Femur (tissue), 1 donor: ENCODE data around the gene EFCAB6.

Source experiments
- DNase-seq: peaks from one replicate; pipeline ENCODE4 v3.0.0-alpha.2; 2017

Gene EFCAB6

DNA sequence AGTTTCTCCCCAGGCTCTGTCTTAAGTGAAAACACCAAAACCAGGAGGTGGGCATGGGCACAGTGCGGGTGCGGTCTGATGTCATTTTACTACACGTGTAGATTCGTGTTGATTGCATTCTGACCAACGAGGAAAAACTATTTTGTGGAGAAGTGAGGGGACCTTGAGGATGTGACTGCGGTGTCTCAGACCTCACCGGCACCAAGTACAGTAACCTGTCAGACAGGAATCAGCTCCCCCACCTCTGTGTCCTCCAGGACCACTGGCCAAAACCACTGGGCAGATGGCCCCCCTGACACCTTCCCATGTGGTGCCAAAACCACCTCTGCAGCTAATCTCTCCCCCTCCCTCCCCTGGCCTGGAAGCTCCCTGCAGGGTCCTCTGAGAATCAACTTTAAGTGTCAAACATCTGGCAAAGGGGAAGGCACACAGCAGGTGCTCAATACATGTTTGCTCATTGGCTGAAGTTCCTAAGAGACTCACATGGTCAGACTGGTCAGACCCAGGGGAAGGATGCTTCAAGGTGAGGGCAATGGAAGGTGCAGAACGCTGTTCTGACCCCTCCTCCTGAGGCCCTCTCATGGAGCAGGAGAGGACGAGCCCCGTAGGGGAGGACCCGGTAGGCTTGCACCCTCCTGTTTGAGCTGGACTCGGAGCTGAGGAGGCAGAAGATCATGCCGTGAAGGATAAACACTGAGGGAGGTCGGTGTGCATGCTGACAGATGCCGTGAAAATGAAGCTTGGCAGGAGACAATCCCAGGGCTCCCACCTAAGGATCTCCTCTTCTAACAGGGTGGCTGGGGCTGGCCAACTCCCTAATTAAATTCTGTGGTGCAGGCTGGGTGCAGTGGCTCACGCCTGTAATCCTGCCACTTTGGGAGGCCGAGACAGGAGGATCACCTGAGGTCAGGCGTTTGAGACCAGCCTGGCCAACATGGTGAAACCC is 270.4 kb downstream of the EFCAB6 start:
- DNase-seq, result no peak

DNA sequence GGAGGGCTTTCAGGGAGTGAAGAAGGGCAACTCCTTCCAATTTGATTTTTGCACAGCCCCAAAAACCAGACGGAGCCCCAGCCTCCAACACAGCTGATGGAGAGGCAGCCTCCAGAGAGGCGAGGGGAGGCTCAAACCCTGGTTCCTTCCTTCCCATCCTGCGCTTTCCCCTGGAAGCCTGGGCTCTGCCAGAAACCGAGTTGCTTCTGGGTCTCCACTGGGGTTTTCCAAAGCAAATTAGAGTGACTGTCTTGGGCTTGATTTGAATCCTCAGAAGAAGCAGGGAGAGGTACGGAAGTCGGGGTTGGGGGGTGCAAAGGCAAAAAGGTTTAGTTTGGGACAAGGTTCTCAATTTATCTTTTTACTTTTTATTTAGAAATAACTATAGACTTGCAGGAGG is 271.1 kb downstream of the EFCAB6 start:
- DNase-seq, result no peak

DNA sequence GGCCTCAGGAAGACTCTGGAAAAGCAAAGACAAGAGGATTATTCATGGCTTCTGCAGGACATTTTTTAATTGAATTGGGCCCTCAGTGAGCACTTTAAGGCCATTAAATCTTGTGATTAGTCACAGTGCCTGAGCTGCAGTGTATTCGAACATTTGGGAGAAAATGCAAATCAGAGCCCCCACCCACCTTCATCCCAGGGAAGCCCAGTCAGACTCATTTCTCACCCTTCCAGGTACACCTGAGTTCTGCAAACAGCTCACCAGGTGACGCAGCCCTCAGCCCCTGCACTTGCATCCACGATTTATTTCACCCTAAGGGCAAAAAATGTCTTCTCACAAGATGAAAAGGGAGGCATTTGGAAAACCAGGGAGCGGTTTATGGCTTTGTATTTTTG is 271.6 kb downstream of the EFCAB6 start:
- no peak for DNase-seq

DNA sequence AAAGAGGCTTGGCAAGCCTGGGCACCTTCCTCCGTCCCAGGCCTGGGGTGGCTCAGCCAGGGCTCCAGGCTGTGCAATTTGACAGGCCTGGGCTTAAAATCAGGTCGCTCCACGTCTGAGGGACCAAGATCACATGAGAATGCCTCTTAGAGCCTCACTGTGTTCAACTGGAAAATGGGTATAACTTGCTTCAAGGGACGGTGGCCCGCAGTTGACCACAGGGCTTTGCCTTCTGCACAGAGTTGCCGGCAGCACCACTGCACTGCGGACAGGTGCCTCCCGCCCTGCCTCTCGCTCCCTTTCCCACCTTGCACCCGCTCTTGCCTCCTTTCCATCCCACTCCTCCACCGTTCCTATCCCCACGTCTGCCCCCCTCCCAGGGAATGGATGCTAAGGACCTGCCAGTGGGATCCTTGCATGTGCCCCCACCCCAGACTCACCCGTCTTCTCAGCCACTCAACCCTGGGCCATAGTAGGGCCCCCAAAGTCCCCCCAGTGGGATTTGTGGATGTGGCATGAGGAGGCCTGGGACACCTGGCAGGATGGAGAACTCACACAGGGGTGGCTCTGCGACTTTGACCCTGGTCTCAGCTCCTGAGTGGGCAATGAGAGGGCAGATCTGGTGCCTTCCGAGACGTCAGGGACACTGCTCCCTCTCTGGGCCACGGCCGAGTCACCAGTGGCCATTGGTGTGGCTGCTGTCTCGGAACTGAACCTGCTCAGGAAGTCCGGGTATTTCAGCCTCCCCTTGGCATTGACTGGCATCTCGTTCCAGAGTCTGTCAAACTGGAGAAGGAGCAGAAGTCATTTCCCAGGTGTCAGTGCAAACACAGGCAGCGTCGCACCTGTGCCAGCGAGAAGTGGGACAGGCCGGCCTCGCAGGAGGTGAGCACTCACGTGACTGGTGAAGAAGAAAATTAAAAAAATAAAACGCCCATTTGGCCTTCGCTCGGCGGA is 272.3 kb downstream of the EFCAB6 start:
- DNase-seq, result no peak

- no peak for DNase-seq
Observed at GRCh38 chr22:43537019-43537585, 275.0 kb downstream of the EFCAB6 start.

GRCh38 chr22:43535741-43536140 is 276.4 kb downstream of the EFCAB6 start:
- DNase-seq, result no peak

DNA sequence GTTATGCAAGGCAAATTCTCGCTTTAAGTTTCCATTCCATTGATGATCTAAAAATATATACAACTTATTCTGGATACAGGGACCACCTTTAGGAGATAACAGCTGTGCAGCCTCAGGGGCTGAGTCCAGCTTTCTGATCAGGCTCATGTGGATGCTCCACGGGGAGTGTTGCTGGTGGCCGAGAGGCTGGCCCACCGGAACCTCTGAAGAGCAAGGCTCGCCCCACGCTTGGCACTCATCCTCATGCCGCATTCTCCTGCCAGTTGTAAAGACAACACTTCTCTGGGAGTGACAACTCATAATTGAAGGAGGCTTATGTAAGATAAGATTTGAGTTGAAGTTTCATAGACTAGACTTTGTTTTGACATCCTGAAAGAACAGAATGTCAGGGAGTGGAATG is 276.8 kb downstream of the EFCAB6 start:
- no peak for DNase-seq

- no peak for DNase-seq
Observed at GRCh38 chr22:43534916-43535315, 277.2 kb downstream of the EFCAB6 start.

DNA sequence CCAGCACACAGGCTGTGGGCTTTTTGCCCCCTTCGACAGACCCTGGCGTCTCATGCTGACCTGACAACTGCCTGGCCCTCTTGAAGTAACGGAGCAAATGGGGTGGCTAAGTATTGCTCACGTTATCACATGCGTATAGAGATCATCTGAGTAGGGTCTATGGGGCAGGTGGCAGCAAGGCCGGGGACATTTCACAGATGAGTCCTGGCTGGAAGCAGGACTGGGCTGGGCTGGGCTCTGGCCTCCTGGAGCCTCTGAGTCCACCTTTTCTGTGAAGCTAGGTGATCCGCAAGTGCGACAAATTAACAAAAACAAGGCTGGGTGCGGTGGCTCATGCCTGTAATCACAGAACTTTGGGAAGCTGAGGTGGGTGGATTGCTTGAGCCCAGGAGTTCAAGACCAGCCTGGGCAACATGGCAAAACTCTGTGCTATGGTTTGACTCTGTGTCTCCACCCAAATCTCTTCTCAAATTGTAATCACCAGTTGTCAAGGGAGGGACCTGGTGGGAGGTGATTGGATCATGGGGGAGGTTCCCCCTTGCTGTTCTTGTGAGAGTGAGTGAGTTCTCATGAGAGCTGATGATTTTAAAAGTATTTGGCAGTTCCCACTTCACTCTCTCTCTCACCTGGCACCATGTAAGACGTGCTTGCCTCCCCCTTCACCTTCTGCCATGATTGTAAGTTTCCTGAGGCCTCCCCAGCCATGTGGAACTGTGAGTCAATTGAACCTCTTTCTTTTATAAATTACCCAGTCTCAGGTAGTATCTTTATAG is 278.3 kb downstream of the EFCAB6 start:
- no peak for DNase-seq

GRCh38 chr22:43533156-43533530 is 279.0 kb downstream of the EFCAB6 start:
- DNase-seq, result no peak

DNA sequence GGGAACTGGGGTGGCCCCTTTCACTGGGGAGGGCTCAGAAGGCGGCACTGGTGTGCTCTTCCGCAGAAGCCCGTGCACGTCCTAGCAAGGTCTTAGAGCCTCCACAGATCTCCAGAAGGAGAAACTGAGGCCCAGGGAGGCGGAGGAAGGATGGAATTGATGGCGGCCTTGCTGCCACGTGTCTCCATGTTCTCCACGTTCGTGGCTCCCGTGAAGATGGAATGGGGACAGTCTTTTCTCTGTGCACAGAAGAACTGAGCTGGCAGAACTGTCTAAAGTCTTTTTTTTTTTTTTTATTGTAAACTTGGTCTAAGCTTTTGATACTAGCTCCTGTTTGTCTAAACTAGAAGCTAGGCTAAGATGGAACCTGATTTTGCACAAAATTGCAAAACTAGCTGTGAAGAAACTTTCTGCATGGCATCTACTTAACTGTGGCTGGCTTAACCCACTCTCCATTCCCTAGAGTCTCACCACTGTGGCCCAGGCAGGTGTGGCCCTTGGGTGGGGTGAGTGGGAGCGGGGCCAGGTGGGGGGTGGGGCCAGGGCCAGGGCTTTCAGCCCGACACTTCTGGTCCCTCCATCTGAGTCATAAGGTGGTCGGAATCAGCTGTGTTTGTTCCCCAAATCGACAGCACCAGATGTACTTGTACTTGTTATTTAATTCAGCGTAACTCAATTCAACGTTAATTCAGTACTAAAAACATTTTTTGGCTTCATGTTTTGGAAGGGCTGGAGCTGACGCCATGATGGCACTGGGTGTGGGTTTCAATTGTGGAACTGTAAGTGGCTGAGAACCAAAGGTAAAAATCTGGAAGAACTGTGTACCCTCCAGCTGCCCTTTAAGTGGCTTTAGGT is 279.6 kb downstream of the EFCAB6 start:
- no peak for DNase-seq

DNA sequence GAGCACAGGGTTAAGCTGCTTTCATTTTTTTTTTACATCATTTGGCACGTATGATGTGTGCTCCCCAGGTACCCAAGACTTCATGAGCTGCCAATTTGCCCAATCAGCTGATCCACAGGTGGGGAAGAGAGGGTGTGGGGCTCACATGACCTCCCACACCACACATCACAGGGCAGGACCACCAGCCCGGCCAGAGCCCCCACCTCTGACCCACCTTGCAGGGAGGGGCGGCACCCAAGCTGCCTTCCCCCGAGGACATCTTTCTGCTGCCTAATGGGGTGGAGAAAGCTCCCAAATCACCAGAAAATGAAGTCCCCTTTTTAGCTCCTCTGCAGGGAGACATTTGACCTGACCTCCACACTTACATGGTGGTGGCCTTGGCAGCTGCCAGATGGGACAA is 280.5 kb downstream of the EFCAB6 start:
- no peak for DNase-seq

- DNase-seq, result no peak
Observed at GRCh38 chr22:43530349-43531201, 281.5 kb downstream of the EFCAB6 start.

DNA sequence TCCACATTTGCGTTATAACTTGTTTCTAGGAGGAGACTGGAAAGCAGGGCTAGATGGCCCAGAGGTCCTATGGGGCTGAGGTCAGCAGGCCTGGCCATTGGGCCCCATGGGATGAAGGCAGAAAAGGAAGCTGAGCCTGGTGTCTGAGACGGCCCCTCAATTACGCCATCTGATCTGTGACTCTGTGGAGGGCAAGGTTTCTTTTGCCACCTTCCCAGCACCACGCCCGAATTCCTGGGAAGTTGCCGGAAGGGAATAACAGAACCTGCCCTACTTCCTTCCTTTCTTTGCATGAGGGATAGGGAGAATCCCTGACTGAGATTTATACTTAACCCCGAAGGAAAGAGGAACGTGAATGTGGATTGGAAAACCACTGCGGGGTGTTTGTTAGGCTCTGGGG is 282.2 kb downstream of the EFCAB6 start:
- no peak for DNase-seq

GRCh38 chr22:43529461-43529860 is 282.6 kb downstream of the EFCAB6 start:
- no peak for DNase-seq

DNA sequence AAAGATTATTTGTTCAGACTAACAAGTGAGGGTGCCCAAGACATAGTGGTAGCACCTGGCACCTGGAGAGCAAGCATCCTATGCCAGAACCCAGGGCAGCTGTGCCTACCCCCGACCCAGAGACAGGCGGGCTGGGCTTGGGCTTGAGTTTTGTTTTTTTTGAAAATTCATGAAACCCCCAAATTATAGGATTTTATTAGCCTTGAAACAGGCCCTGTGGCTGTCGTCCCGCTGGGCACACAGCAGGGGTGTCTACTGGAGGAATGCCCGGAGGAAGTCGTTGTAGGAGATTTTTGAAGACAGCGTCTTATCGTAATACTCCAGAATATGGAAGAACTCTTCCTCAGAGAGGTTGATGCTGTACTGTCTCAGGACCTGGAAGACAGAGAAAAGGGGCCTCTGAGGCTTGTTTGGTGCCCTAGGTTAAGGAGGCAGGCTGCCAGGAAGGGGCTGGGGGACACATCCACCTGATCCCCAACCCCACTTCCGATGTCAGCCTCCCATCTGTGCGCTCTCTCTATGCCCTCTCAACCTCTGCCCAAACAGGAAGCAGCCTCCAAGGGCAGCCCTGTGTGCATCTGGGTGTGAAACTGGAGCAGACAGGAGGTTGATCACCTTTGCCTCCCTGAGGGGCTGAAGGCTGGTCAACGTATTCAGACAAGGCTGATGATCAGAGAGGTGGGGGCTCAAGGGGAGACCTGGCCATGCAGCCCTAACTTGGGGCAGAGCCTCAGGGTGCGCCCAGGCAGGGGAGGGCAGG is 283.3 kb downstream of the EFCAB6 start:
- no peak for DNase-seq

GRCh38 chr22:43526946-43527345 is 285.2 kb downstream of the EFCAB6 start:
- no peak for DNase-seq

DNA sequence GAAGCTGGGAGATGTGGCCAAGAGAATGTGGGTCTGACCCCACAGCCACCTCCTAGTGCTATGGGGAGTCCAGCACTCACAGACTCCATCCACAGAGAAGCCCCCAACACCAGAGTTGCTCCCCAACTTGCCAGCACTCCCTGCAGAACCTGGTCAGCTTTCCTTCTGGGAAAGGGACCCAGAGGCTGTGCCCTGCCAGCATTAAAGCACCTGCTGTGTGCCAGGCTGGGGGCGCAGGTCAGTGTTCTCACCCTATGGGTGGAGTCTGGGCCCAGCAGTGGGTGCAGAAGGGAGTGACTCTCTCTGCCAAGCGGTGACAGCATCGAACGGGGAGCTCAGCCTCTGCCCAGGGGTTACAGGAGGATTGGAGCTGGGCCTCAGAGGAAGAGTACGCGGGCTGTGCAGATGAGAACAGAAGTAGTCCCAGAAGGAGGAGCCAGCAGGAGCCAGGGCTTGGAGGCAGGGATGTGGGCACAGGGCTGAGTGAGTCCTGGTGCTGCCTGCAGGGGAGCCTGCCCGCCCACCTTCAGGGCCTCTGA is 285.9 kb downstream of the EFCAB6 start:
- no peak for DNase-seq

DNA sequence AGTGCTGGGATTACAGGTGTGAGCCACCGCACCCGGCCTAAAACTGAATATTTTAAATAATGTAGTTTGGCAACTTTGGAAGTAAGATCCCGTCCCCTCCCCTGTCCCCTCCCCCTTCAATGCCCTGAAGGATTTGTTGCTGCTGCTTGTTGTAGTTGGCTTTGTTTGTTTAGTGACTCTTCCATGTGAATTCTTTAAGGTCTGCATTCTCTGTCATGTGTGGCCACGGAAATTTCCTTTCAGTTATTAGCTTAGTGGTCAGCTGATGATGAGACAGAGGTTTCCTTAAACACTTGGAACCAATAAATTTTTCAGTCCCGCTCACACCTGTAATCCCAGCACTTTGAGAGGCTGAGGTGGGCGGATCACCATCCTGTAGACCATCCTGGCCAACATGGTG is 290.4 kb downstream of the EFCAB6 start:
- no peak for DNase-seq

DNA sequence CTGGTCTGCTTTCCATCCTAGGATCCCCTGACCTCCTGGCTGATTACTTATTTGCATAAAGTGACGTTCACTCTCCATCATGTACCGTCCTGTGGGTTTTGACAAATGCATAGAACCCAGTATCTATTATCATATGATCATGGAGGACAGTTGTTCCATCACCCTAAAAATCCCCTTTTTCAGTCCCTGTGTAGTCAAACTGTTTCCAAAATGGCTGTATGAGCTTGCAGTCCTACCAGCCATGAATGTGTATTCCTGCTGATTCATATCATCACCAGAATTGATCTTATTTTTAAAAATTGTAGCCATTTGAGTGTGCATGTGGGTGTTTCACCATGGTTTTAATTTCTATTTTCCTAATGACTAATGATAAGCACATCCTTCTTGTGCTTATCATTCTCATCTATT is 291.5 kb downstream of the EFCAB6 start:
- DNase-seq, result no peak
